HG03139 (cell line): ENCODE results near the gene MYOC.

ENCODE experiments used
- ATAC-seq: cut with Tn5 transposase; IDR thresholded peaks from one replicate; pipeline ENCODE4 v1.9.1; 2021; ENCODE audit not compliant: unreplicated experiment

MYOC gene

DNA sequence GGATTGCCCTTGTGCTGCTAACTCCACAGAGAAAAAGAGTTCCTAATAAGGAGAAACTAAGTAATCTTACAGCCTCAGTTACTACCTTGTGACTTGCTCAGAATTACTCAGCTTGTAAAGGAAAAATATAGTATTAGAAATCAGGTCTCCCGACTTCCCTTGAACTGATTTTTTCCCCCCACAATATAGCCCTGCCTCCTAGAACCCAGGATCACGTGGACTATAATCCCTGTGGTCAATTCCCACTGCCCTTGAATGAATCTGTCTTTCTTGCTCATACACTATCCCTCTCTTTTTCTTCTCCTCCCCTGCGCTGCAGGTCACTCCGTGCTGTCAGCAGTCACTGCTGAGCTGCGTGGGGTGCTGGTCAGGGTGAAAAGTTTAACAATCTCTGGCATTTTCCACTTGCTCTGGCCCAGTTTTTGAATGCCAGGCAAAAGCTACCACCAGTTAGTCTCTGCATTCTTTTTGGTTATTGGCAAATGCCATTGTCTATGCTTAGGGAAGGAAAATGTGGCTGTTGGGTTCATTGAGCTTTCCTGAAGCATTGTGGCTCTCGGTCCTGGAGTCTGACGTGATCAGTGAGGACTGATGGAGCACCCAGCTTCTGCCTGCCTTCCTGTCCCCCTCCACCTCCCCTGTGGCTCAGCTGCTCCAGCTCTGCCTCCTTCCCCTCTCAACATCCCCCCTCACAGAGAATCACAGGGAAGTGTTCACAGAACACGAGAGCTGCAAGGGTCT, 1.9 kb upstream of the MYOC start:
- no peak for ATAC-seq

DNA sequence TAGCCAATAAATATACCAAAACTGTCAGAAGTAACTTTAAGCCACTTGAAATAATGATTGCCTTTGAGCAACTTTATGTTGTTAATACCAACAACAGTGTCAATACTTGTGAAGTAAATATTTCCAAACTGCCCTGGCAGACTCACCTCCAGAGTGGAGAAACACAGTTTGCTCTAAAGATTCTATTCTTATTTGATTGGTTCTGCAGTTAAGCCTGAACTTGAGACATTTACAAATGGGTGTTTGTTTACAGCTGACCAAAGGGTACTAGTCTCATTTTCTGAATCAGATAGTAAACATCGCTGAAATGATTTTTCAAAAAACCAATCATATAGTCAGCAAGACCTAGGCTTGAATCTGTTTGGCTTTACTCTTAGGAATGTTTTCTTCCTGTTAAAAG, 1.3 kb upstream of the MYOC start:
- ATAC-seq = no peak

DNA sequence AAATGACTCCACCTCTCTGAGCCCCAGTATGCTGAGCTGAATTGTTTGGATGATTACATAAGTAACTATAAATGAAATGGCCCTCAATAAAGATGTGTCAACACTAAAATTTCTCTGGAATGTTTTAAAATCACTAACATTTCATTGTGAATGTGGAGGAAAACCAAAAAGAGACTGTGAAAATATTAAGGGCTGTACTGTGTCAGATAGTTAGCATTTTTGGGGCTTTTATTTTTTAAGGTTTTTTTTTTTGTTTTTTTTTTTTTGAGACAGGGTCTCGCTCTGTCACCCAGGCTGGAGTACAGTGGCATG, 6.3 kb downstream of the MYOC start:
- ATAC-seq = no peak

DNA sequence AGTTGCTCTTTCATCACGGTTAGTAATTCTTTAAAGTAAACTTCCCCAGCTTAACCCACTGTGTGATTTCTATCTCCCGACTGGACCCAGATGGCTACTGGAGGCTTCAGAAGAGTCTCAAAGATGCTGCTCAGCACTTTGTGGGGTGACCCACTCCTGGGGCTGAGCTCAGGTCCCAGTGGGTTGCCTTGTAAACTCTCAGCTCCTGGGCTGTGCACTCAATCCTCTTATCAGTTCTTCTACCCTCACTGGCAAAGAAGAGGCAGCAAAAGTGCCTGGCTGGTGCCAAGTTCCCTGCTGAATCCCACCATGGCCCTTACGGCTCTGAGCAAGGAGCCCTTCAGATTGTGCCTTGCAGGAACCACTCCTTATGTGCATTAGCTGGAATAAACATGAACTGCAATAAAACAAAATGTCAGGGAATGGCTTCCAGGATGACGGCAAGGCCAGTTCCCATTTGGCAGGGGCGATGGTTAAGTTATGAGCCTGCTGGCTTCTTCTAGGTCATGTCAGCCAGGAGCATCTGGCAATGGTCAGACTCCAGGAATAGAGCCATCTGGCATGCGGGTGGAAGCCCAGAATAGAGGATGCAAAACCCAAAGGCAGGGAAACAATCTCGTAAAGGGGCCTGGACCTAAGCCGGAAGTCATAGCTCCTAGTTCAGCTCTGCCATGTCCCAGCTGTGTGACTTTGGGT, 6.8 kb downstream of the MYOC start:
- no peak for ATAC-seq

DNA sequence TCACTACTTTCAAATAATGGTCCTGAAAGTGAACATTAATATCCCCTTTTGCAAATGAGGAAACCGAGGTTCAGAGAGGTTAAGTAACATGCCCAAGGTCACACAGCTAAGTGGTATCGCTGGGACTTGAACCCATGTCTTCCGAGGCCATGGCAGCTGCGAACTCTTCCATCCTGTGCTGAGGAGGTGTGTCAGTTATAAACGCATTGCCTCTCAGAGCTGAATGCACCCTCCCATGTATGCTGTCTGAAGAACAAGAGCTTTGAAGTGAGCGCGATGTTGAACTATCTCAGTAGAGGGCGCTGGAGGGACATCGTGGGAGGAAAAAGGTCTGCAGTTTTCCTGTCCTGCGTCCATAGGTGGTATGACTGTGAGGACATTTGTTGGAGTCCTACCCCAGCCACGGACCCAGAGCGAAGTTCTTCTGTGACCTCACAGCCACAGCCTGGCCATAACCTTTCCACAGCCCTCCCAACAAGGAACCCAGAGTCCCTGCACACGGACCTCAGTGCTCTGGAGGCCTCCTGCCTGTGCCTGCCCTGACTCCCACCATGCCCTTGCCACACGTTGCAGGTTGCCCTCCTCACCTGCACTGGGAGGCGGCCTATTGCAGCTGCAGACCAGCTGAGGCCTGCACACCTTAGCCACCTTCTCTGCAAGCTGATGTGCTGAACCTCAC, 7.5 kb downstream of the MYOC start:
- peak; percentile 65 for ATAC-seq

DNA sequence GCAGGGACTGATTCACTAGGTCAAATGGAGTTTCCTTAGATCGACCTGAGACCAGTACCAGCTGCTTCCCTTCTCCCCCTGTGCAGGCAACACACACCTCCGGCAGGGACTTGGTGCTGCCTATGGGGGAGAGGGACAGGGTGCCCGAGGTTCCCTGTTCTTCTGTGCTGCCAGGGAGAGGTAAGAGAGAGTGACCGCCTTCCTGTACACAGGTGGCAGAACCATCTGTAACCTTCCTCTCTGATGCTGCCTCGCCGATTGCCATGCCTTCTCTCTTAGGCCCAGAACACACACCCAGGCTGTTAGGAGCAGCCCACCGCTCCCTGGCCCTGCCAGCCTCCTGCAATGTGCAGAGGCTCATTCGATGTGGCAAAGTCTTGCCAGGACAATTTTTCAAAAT, 9.3 kb downstream of the MYOC start:
- no peak for ATAC-seq

DNA sequence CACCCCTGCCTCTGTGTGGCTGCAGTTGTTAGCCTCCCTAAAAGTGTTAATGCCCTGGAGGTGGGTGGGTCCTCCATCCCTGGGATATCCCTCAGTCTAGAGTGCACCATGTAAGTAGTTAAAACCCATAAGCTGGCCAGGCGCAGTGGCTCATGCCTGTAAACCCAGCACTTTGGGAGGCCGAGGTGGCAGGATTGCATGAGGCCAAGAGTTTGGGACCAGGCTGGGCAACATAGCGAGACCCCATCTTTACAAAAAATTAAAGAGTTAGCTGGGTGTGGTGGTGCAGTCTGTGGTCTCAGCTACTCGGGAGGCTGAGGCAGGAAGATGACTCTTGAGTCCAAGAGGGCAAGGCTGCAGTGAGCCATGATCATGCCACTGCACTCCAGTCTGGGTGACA, 10.3 kb downstream of the MYOC start:
- no peak for ATAC-seq

DNA sequence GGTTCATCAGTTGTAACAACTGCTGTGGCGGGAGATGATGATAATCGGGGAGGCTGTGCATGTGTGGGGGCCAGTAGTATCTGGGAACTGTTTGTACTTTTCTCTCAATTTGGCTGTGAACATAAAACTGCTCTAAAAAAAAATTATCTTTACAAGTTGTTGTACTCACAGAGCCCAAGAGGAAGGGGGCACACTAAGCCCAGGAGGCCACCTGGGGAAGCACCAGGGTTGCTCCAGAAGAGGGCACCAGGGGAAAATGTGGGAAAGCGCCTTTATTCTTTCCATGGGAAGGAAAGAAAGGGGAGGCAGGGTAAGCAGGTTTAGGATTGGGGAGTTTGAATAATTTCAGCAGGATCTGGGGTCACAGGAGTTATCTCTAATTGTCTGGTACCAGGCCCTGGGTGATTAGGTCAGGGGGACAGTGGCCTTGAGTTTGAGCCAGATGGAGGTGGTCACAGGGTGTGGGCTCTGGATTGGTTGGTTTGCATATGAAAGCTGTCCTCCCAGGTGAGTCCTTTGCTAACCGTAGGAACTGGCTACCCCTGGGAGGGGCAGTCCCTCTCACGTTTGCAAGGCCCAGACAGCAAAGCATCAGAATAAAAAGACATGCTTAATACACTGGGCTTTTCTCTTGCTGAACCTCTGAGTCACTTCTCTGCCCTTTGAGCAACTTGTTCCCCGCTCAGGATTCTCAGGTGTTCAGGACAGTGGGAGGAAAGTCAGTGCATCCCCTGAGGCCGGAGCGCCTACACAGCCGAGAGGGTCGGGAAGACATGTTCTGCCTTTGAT, 11.2 kb downstream of the MYOC start:
- ATAC-seq = no peak

DNA sequence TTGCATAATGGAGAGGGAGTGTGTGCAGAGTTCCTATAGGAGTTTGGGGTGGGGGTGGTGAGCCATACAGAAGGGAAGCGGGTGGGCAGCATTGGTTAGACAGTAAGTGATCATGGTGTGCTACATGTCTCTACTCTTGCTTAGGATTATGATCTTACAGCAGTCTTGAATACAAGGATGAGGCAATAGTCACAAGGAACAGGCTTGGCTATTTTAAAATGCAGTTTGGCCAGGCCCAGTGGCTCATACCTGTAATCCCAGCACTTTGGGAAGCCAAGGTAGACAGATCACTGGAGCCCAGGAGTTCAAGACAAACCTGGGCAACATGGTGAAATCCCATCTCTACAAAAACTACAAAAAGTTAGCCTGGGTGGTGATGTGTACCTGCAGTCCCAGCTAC, 12.3 kb downstream of the MYOC start:
- no peak for ATAC-seq

DNA sequence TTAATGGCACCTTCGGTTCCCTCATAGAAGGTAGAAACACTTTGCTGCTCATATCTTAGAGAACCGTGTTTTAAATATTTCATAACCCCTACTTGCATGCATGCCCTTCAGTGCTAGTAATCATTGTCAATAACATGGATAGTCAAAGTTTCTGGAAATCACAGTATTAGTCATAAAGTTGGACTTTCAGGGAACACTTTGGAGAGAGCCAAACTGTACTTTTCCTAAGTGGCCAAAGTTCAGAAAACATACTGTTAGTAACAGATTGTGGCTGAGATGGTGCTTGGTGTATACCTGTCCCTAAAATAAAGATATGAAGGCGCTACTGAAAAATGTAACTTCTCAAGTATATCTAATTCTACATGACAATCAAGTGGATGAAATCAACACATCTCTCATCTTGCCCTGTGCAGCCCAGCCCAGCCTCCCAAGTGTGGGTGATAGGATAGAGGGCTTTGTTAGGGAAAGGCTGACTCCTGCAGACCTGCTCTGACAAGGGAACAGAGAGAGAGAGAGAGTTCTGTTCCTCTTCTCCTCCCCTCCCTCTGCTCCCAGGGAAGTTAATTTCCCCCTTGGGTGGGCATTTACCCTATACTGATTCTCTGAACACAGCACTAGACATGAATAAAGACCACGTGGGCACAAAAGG, 14.4 kb downstream of the MYOC start:
- no peak for ATAC-seq

DNA sequence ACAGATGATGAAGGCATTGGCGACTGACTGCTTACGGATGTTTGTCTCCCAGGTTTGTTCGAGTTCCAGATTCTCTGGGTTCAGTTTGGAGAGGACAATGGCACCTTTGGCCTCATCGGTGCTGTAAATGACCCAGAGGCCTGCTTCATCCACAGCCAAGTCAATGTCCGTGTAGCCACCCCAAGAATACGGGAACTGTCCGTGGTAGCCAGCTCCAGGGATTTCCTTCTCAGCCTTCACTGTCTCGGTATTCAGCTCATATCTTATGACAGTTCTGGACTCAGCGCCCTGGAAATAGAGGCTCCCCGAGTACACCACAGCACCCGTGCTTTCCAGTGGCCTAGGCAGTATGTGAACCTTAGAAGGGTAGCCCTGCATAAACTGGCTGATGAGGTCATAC, 16.3 kb downstream of the MYOC start:
- ATAC-seq = no peak

DNA sequence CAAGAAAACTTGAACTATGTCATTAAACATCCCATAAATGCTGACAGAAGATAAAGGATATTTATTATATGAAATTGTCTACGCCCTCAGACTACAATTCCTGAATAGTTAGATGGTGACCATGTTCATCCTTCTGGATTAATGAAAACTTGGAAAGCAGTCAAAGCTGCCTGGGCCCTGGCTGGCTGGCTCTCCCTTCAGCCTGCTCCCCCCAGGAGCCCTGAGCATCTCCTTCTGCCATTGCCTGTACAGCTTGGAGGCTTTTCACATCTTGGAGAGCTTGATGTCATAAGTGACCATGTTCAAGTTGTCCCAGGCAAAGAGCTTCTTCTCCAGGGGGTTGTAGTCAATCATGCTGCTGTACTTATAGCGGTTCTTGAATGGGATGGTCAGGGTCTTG, 16.8 kb downstream of the MYOC start:
- no peak for ATAC-seq

DNA sequence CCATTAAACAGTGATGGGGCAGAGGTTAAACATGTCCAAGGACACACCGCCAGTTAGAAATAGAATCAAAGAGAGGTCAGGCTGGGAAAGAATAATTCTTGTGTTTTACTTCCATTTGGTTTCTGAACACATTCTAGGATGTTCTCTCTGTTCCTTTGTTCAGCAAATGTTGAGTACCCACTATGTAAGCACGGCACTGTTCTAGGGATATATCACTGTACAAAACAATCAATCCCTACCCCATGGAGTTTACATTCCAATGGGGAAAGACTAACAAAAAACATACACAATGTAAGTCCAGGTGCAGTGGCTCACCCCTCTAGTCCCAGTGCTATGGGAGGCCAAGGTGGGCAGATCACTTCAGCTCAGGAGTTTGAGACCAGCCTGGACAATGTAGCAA, 24.3 kb downstream of the MYOC start:
- no peak for ATAC-seq

DNA sequence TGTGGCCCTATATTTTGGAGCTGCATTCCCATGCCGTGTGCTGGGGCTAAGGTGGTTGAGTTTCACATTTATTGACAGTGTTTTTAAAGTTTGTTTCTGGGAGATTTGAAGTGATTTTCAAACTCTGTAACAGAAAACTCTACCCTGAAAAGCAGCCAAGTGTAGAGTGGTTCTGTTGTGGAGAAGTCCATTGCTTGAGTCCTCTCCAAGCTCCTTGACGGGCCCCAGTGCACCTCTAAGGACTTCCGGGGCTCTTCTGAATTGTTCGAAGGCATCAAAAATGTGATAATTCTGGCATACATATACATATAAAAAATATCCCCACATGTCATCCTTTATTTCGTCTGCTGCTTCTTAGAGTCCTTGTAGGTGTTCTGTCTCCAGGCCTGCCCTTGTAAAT, 25.5 kb downstream of the MYOC start:
- no peak for ATAC-seq

DNA sequence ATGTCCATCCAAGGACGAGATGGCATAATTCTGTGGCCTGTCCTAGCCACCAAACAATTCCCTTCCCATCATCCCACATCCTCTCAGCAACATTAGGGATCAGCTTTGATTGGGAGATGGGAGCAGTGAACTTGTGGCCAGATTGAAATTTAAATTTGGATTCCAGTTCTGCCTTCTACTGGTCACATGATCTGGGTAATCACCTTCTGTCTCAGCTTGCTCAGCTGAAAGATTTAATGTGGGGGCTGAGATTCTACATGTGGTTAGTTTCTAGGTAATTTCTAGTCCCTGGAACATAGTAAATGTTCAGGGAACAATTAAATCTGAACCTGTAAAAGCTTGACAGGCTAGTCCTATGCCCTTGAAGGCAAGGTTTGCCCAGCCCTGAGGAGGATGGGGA, 27.3 kb downstream of the MYOC start:
- no peak for ATAC-seq

DNA sequence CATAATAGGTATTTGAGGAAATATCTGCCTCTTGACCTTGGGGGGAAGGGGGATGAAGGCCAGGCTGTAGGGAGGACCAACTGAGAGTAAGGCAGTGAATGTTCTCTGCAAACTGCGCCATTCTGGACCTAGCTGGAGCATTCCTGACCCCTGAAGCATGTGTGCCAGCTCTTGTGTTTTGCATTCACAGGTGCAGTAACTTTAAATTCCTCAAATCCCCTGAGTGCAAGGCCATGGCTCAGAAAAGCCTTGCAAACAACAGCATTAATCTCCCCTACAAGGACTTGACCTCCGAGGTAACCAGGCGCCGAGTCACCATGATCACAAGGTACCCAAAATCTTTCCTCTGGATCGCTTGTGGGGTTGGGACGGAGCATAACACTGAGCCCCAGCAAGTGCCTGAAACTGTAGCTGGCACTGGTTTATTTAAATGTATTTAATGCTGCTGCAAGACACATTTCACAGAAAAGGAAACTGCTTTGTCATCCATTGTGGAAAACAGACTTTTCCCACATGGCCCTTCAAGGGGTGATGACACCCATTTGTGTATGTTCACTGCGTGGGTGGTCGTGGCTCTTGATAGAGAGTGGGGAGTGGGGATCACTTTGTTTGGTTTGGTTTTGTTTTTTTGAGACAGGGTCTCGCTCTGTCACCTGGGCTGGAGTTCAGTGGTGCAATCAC, 28.7 kb downstream of the MYOC start:
- ATAC-seq = no peak

DNA sequence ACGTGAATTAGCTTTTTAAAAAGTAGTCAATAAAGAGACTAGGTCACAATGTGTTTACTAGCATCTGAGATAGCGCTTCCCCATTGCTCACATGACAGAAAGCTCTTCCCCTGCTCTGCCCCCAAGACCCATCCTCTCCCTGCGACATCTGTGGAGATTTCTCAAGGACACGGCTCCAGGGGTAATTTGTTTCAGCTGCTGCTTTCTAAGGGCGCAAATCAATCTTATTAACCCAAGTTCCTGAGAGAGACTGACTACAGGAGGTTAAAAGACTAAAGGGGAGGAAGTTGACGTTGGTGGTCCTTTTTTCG, 30.4 kb downstream of the MYOC start, which contains the start of gene MYOCOS:
MYOCOS (plus strand) TSS at position 92 of the 311 bp plus-strand sequence. CDS start 1,641 bp downstream, outside the sequence.
- no peak for ATAC-seq

DNA sequence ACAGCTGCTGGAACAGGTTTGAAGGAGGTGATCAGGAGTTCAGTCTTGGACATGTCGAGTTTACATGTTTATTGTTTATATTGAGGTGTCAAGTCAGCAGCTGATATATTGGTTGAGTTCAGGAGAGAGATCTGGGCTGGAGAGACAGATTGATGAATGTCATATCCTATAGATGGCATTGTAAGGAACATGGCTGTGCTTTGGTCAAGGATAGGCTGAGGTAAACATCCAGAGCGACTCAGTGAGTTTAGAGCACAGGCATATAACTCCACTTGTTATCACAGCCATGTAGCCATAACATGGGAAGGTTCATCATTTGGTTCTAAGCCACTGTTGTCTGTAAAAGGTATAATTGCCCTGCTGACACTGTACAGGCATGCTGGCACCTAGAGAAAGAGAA, 35.9 kb downstream of the MYOC start:
- no peak for ATAC-seq

DNA sequence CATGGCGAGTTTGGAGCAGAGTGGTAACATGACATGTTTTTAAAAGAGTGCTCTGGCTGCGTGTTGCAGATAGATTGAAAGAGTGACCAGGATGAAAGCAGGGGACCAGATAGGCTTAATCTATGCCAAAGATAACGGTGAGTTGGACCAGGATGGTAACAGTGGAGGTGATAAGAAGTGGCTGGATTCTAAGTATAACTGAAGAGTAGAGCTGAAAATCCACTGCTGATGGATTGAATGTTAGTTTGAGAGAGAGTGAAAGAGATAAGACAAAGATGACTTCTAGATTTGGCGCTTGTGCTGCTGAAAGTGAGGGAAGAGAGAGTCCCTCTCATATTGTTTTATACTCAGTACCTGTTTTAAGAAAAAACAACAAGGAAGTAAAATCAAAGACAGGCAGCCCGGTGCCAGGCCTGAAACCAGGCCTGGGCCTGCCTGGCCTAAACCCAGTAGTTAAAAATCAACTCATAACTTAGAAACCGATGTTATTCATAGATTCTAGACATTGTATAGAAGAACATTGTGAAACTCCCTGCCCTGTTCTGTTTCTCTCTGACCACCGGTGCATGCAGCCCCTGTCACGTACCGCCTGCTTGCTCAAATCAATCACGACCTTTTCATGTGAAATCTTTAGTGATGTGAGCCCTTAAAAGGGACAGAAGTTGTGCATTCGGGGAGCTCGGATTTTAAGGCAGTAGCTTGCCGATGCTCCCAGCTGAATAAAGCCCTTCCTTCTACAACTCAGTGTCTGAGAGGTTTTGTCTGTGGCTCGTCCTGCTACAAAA, 37.2 kb downstream of the MYOC start:
- ATAC-seq = peak; percentile 32

DNA sequence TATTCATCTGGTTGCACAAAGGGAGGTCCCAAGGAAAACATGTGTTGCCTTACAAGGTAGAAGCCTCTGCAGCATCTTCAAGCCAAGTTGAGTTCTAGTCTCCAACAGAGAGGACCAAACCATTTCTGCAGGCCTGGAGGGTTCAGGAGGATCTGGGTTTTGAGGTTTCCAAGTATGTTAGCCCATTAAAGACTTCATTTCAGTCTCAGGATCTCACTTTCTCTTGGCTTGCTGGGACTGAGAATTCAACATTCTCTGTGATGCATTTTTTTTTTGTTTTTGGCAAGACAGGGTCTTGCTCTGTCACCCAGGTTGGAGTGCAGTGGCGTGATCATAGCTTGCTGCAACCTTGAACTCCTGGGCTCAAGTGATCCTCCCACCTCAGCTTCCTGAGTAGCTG, 39.2 kb downstream of the MYOC start:
- ATAC-seq = no peak
